Liver (tissue), 3 donors: Measurements from ENCODE around the gene PTPN4.

ENCODE experiments used
- CTCF ChIP-seq: fragments of 150-350 bp; IDR thresholded peaks from 2 replicates; pipeline ENCODE4 v1.5.1; 2017; ENCODE audit warnings: improper control_type of control experiment, low read depth, low read length; ENCODE audit not compliant: missing input control
- EGR1 ChIP-seq, 2 donors: IDR thresholded peaks; 2 replicates each; pipeline ENCODE4 v1.6.1; 2016 to 2018; ENCODE audit warnings: antibody characterized with exemption in 2 of 2, low read depth in 2 of 2
- JUND ChIP-seq, 2 donors: IDR thresholded peaks; 2 replicates each; pipeline ENCODE4 v1.6.1; 2016; ENCODE audit warnings: antibody characterized with exemption in 2 of 2
- MAX ChIP-seq: IDR thresholded peaks from 2 replicates; pipeline ENCODE4 v1.6.1; 2016; ENCODE audit warnings: antibody characterized with exemption
- RAD21 ChIP-seq, 2 donors: IDR thresholded peaks; 2 replicates each; pipeline ENCODE4 v1.6.1; 2016; ENCODE audit warnings: antibody characterized with exemption in 2 of 2, mild to moderate bottlenecking in 2 of 2
- RXRA ChIP-seq, 2 donors: IDR thresholded peaks; 2 replicates each; pipeline ENCODE4 v1.6.1; 2017 to 2018; ENCODE audit warnings: antibody characterized with exemption in 2 of 2, mild to moderate bottlenecking in 1 of 2
- TAF1 ChIP-seq: conservative IDR thresholded peaks from 2 replicates; pipeline ENCODE4 v1.6.1; 2016; ENCODE audit warnings: antibody characterized with exemption, mild to moderate bottlenecking
- TF ChIP-seq, protein P1 (sequence below): IDR thresholded peaks from 2 replicates; pipeline ENCODE4 v1.6.1; 2016; ENCODE audit warnings: antibody characterized with exemption, mild to moderate bottlenecking
- donor health status: healthy.
- donor health status: healthy.

DNA sequence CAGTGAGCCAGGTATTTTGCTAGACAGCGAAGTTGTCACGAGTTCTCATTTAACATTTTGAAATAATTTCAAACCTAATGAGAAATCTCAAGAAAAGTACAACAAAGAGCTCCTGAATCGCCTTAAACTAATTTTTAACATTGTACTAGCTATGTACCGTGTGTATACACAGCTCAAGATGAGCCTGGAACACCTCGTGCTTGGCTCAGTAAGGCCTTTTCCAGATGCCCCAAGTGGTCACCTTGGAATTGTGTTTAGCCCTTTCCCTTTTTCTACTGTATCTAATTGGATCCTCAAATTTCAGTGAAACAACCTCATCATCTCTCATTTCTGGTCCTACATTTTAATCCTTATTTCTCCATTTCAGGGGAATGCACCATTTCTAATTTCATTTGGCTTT, 7.2 kb downstream of the PTPN4 start:
- no peak for TF ChIP-seq JUND (IDR thresholded peaks at IDR 0.05)
- TF ChIP-seq TAF1: no peak
- TF ChIP-seq CTCF: no peak
- TF ChIP-seq RXRA (IDR thresholded peaks at IDR 0.05): no peak
- no peak for TF ChIP-seq EGR1 (IDR thresholded peaks at IDR 0.05; ENCODE audit: low read depth in 2 of 2)
- TF ChIP-seq MAX: no peak
- TF ChIP-seq RAD21 (IDR thresholded peaks at IDR 0.05): no peak
- TF ChIP-seq, protein P1, sequence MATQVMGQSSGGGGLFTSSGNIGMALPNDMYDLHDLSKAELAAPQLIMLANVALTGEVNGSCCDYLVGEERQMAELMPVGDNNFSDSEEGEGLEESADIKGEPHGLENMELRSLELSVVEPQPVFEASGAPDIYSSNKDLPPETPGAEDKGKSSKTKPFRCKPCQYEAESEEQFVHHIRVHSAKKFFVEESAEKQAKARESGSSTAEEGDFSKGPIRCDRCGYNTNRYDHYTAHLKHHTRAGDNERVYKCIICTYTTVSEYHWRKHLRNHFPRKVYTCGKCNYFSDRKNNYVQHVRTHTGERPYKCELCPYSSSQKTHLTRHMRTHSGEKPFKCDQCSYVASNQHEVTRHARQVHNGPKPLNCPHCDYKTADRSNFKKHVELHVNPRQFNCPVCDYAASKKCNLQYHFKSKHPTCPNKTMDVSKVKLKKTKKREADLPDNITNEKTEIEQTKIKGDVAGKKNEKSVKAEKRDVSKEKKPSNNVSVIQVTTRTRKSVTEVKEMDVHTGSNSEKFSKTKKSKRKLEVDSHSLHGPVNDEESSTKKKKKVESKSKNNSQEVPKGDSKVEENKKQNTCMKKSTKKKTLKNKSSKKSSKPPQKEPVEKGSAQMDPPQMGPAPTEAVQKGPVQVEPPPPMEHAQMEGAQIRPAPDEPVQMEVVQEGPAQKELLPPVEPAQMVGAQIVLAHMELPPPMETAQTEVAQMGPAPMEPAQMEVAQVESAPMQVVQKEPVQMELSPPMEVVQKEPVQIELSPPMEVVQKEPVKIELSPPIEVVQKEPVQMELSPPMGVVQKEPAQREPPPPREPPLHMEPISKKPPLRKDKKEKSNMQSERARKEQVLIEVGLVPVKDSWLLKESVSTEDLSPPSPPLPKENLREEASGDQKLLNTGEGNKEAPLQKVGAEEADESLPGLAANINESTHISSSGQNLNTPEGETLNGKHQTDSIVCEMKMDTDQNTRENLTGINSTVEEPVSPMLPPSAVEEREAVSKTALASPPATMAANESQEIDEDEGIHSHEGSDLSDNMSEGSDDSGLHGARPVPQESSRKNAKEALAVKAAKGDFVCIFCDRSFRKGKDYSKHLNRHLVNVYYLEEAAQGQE: no peak
